Stimulated activated CD8-positive, alpha-beta memory T cell treated with anti-CD3 and anti-CD28 coated beads, Interleukin-7, amount 100 ng/mL, for 48 hours (primary cell): Measurements from ENCODE around the gene CLEC10A.
"Not testable (repeated sequence)": the region's sequence is repeated elsewhere in the genome, so short reads cannot be mapped to it uniquely, and the experiment has no call there.

Source experiments
- DNase-seq, 2 donors: peaks; one replicate each; pipeline ENCODE4 v3.0.0-alpha.2; 2020; ENCODE audit warnings: low read depth in 1 of 2; ENCODE audit errors: extremely low read depth in 1 of 2

Gene CLEC10A

GRCh38 chr17:7079581-7080455, at the start of gene CLEC10A:
Gene CLEC10A (minus strand): TSS chr17:7080251. CDS start chr17:7078812, 1,439 bp downstream.
- no peak for DNase-seq

- no peak for DNase-seq
Observed at GRCh38 chr17:7129311-7129710, 49.3 kb upstream of the CLEC10A start.

GRCh38 chr17:7128160-7128559, 48.1 kb upstream of the CLEC10A start:
- no peak for DNase-seq

- DNase-seq = not testable (repeated sequence)
Observed at GRCh38 chr17:7127501-7127900, 47.5 kb upstream of the CLEC10A start.

- not testable (repeated sequence) for DNase-seq
Observed at GRCh38 chr17:7126386-7126785, 46.3 kb upstream of the CLEC10A start.

- DNase-seq = no peak
Observed at GRCh38 chr17:7124923-7125322, 44.9 kb upstream of the CLEC10A start.

GRCh38 chr17:7123844-7124243, 43.8 kb upstream of the CLEC10A start:
- no peak for DNase-seq

- no peak for DNase-seq
Observed at GRCh38 chr17:7122381-7122780, 42.3 kb upstream of the CLEC10A start.

- not testable (repeated sequence) for DNase-seq
Observed at GRCh38 chr17:7120635-7121034, 40.6 kb upstream of the CLEC10A start.

GRCh38 chr17:7120123-7120522, 40.1 kb upstream of the CLEC10A start:
- no peak for DNase-seq

- DNase-seq = no peak
Observed at GRCh38 chr17:7119314-7119713, 39.3 kb upstream of the CLEC10A start.

- no peak for DNase-seq
Observed at GRCh38 chr17:7114875-7115614, 35.0 kb upstream of the CLEC10A start.

- DNase-seq = no peak
Observed at GRCh38 chr17:7114241-7114874, 34.3 kb upstream of the CLEC10A start, which contains the start of gene ASGR2. Gene ASGR2 (minus strand): TSS chr17:7114822. CDS start chr17:7114240, 582 bp downstream.

- DNase-seq = no peak
Observed at GRCh38 chr17:7113273-7114071, 33.4 kb upstream of the CLEC10A start.

GRCh38 chr17:7112510-7113108, 32.6 kb upstream of the CLEC10A start:
- DNase-seq = no peak

GRCh38 chr17:7111784-7112509, 31.9 kb upstream of the CLEC10A start:
- no peak for DNase-seq

GRCh38 chr17:7110617-7111306, 30.7 kb upstream of the CLEC10A start:
- DNase-seq = no peak

GRCh38 chr17:7109461-7110322, 29.6 kb upstream of the CLEC10A start:
- DNase-seq = no peak
